Spinal cord (tissue), 10 donors: ENCODE measurements around the gene NEK1. TPM values are rescaled to one million over a fixed set of nuclear protein-coding genes. Genes with fewer than 3 reads are reported as not detected.
A peak's percentile ranks its signal among the peaks of the same experiment; 100 is the strongest.

Experiments
- DNase-seq, 6 donors: peaks; one replicate each; pipeline versions ENCODE4 v3.0.0 to v3.0.0-alpha.2; 2013 to 2015; ENCODE audit warnings: low spot score in 6 of 6, low read depth in 4 of 6
- H3K27ac ChIP-seq: one replicate; pipeline ENCODE4 v1.5.1; 2013; ENCODE audit warnings: low read depth, low read length, control low read depth
- H3K27me3 ChIP-seq: one replicate; pipeline ENCODE4 v1.6.1; 2013; ENCODE audit warnings: low read length; ENCODE audit not compliant: control insufficient read depth, insufficient read depth
- H3K36me3 ChIP-seq: one replicate; pipeline ENCODE4 v1.6.1; 2013; ENCODE audit warnings: low read length; ENCODE audit not compliant: control insufficient read depth, insufficient read depth
- H3K4me1 ChIP-seq: one replicate; pipeline ENCODE4 v1.6.1; 2013; ENCODE audit warnings: low read length; ENCODE audit not compliant: control insufficient read depth, insufficient read depth
- H3K4me3 ChIP-seq: one replicate; pipeline ENCODE4 v1.5.1; 2013; ENCODE audit warnings: low read depth, low read length, control low read depth
- H3K9me3 ChIP-seq: one replicate; pipeline ENCODE4 v1.6.1; 2013; ENCODE audit warnings: low read length; ENCODE audit not compliant: control insufficient read depth, insufficient read depth
- WGBS: methylation state at CpG from one replicate; pipeline ENCODE4 v1.1.5; 2013; ENCODE audit warnings: missing lambda C conversion rate; ENCODE audit not compliant: insufficient coverage; 5-methylcytosine and 5-hydroxymethylcytosine counted together
- polyA plus RNA-seq, 2 donors: library from polyadenylated mRNA; unstranded; fragments of 120-200 nt; gene quantifications; one replicate each; pipeline ENCODE4 v1.2.1, GENCODE V29; 2013; ENCODE audit not compliant: insufficient read length in 2 of 2
- total RNA-seq, 2 donors: library from RNA; depleted of rRNA in 1 of 2; stranded (reverse); fragments of 120-200 nt in 1 of 2; fragments of >200 nt in 1 of 2; gene quantifications; one replicate each; pipeline versions ENCODE4 v1.2.3 to v1.2.4, GENCODE V29; 2013 to 2014
- donor health status: healthy.

The NEK1 gene
- total and polyA plus RNA-seq, 4 donors: 24.0 to 42.6 (median 28.2) TPM

GRCh38 chr4:169414913-169415312 lies 197.5 kb downstream of the NEK1 start:
- H3K27ac ChIP-seq: no peak overlapping the region
- no peaks in the 10 kb centered on the region for H3K9me3 ChIP-seq
- H3K4me1 ChIP-seq: no peaks in the 10 kb centered on the region
- H3K27me3 ChIP-seq: no peaks in the 10 kb centered on the region
- no peaks in the 10 kb centered on the region for H3K36me3 ChIP-seq
- no CpG with 5 or more reads among the region's 1 CpG for WGBS
- no peak overlapping the region for H3K4me3 ChIP-seq
- DNase-seq: no peak

- Histone ChIP-seq H3K36me3 (no peaks in the 10 kb centered on the region), H3K27ac (no peak overlapping the region)
Measured at GRCh38 chr4:169412046-169412445, 200.3 kb downstream of the NEK1 start.

GRCh38 chr4:169410839-169411770 lies 201.3 kb downstream of the NEK1 start:
- DNase-seq: peak in 3 of 6 donors; percentile 7 to 38 (median 12)
- Histone ChIP-seq H3K36me3 (no peaks in the 10 kb centered on the region), H3K4me1 (no peaks in the 10 kb centered on the region), H3K4me3 (no peak overlapping the region), H3K27ac (no peak overlapping the region), H3K27me3 (no peaks in the 10 kb centered on the region), H3K9me3 (no peaks in the 10 kb centered on the region)
- 81% methylated on average over 10 of the region's 12 CpGs for WGBS

More at GRCh38 chr4:169412046-169412445, 200.3 kb downstream of the NEK1 start:
- DNase-seq: no peak
- Histone ChIP-seq H3K4me3 (no peak overlapping the region), H3K4me1 (no peaks in the 10 kb centered on the region), H3K27me3 (no peaks in the 10 kb centered on the region), H3K9me3 (no peaks in the 10 kb centered on the region)

GRCh38 chr4:169407217-169407845 lies 205.1 kb downstream of the NEK1 start:
- no peaks in the 10 kb centered on the region for H3K27me3 ChIP-seq
- no peak overlapping the region for H3K4me3 ChIP-seq
- H3K27ac ChIP-seq: no peak overlapping the region
- no CpG with 5 or more reads among the region's 1 CpG for WGBS
- peak in 2 of 6 donors; percentile 8 to 9 for DNase-seq
- no peaks in the 10 kb centered on the region for H3K9me3 ChIP-seq
- H3K36me3 ChIP-seq: no peaks in the 10 kb centered on the region
- H3K4me1 ChIP-seq: no peaks in the 10 kb centered on the region

GRCh38 chr4:169404960-169405359 lies 207.4 kb downstream of the NEK1 start:
- no CpG with 5 or more reads among the region's 1 CpG for WGBS

GRCh38 chr4:169400832-169401231 lies 211.6 kb downstream of the NEK1 start:
- H3K27ac ChIP-seq: no peak overlapping the region
- no CpG with 5 or more reads among the region's 3 CpGs for WGBS

More at GRCh38 chr4:169404960-169405359, 207.4 kb downstream of the NEK1 start:
- H3K9me3 ChIP-seq: no peaks in the 10 kb centered on the region
- no peak for DNase-seq
- H3K27ac ChIP-seq: no peak overlapping the region
- no peak overlapping the region for H3K4me3 ChIP-seq
- no peaks in the 10 kb centered on the region for H3K36me3 ChIP-seq
- H3K27me3 ChIP-seq: no peaks in the 10 kb centered on the region
- H3K4me1 ChIP-seq: no peaks in the 10 kb centered on the region

GRCh38 chr4:169399976-169400767 lies 212.2 kb downstream of the NEK1 start:
- no peak overlapping the region for H3K27ac ChIP-seq
- no peaks in the 10 kb centered on the region for H3K9me3 ChIP-seq
- no peaks in the 10 kb centered on the region for H3K27me3 ChIP-seq
- no CpG with 5 or more reads among the region's 1 CpG for WGBS
- H3K4me1 ChIP-seq: no peaks in the 10 kb centered on the region
- no peak for DNase-seq
- H3K36me3 ChIP-seq: peaks cover 7% of the 10 kb centered on the region
- H3K4me3 ChIP-seq: no peak overlapping the region

More at GRCh38 chr4:169400832-169401231, 211.6 kb downstream of the NEK1 start:
- H3K36me3 ChIP-seq: peaks cover 7% of the 10 kb centered on the region
- no peaks in the 10 kb centered on the region for H3K4me1 ChIP-seq
- H3K9me3 ChIP-seq: no peaks in the 10 kb centered on the region
- H3K4me3 ChIP-seq: no peak overlapping the region
- no peak for DNase-seq
- no peaks in the 10 kb centered on the region for H3K27me3 ChIP-seq

- Histone ChIP-seq H3K27me3 (no peaks in the 10 kb centered on the region), H3K27ac (no peak overlapping the region), H3K36me3 (peaks cover 7% of the 10 kb centered on the region), H3K9me3 (no peaks in the 10 kb centered on the region), H3K4me3 (no peak overlapping the region), H3K4me1 (no peaks in the 10 kb centered on the region)
- DNase-seq: no peak
Measured at GRCh38 chr4:169398316-169398715, 214.1 kb downstream of the NEK1 start.

- Histone ChIP-seq H3K4me3 (no peak overlapping the region), H3K27ac (no peak overlapping the region), H3K9me3 (no peaks in the 10 kb centered on the region), H3K27me3 (no peaks in the 10 kb centered on the region), H3K4me1 (no peaks in the 10 kb centered on the region), H3K36me3 (peaks cover 7% of the 10 kb centered on the region)
- DNase-seq: peak in 2 of 6 donors; percentile 18 to 22
- no CpG with 5 or more reads among the region's 2 CpGs for WGBS
Measured at GRCh38 chr4:169397762-169398161, 214.6 kb downstream of the NEK1 start.
